PC-3 (cell line): ENCODE measurements around the gene DMD. TPM values are rescaled to one million over a fixed set of nuclear protein-coding genes. Genes with fewer than 3 reads are reported as not detected.

ENCODE experiments used
- ATAC-seq: fragments of 200-7000 bp; cut with Tn5 transposase; 2 replicates; pipeline ENCODE4 v1.9.1; 2020; ENCODE audit warnings: mild to moderate bottlenecking, moderate library complexity
- BruUV-seq: library from RNA; stranded (reverse); fragments of 400-500 nt; replicated peaks from 2 replicates; lab custom pipeline; 2021; lab: Mats Ljungman, UMichigan
- CTCF ChIA-PET: fragments of 300-600 bp; sonication (Branson Sonifier 250); formaldehyde crosslinking; loops from one replicate; lab custom pipeline; 2022; ENCODE audit warnings: antibody characterized with exemption; lab: Charles Lee
- POLR2A ChIA-PET: fragments of 300-600 bp; sonication (Branson Sonifier 250); formaldehyde crosslinking; loops from one replicate; lab custom pipeline; 2022; ENCODE audit warnings: antibody characterized with exemption; ENCODE audit not compliant: unreplicated experiment; lab: Charles Lee
- DNase-seq: peaks from one replicate; pipeline ENCODE4 v3.0.0-alpha.2; 2015
- H2AFZ ChIP-seq: fragments of 300-600 bp; sonication (generic); 2 replicates; pipeline ENCODE4 v1.6.0; 2016; ENCODE audit warnings: antibody characterized with exemption, low read length
- H3F3A ChIP-seq: fragments of 300-600 bp; sonication (generic); one replicate; pipeline ENCODE4 v1.6.0; 2017; ENCODE audit warnings: antibody characterized with exemption, low read length, control low read depth, mild to moderate bottlenecking; ENCODE audit not compliant: unreplicated experiment
- H3K27ac ChIP-seq: fragments of 300-600 bp; sonication (generic); 2 replicates; pipeline ENCODE4 v1.5.1; 2016; ENCODE audit warnings: mild to moderate bottlenecking, low read length
- H3K27me3 ChIP-seq: fragments of 300-600 bp; sonication (generic); 2 replicates; pipeline ENCODE4 v1.6.1; 2016; ENCODE audit warnings: low read length, mixed read lengths
- H3K36me3 ChIP-seq: fragments of 300-600 bp; sonication (generic); 2 replicates; pipeline ENCODE4 v1.6.1; 2016; ENCODE audit warnings: low read depth, mixed run types, low read length, mixed read lengths
- H3K4me1 ChIP-seq: fragments of 300-600 bp; sonication (generic); 2 replicates; pipeline ENCODE4 v1.5.1; 2016; ENCODE audit warnings: low read length; ENCODE audit not compliant: insufficient read depth
- H3K4me2 ChIP-seq: fragments of 300-600 bp; sonication (generic); 2 replicates; pipeline ENCODE4 v1.6.0; 2016; ENCODE audit warnings: low read length
- H3K4me3 ChIP-seq: fragments of 300-600 bp; sonication (generic); 2 replicates; pipeline ENCODE4 v1.5.1; 2016; ENCODE audit warnings: mild to moderate bottlenecking, low read length, mixed read lengths
- H3K79me2 ChIP-seq: fragments of 300-600 bp; sonication (generic); 2 replicates; pipeline ENCODE4 v1.6.1; 2017; ENCODE audit warnings: low read length, mixed read lengths
- H3K9ac ChIP-seq: fragments of 300-600 bp; sonication (generic); 2 replicates; pipeline ENCODE4 v1.6.0; 2016; ENCODE audit warnings: mild to moderate bottlenecking, low read length
- H3K9me2 ChIP-seq: fragments of 300-600 bp; sonication (generic); replicated peaks from 2 replicates; pipeline ENCODE4 v1.6.1; 2016; ENCODE audit warnings: mixed run types, low read length, mixed read lengths
- H3K9me3 ChIP-seq: fragments of 300-600 bp; sonication (generic); 2 replicates; pipeline ENCODE4 v1.6.1; 2016; ENCODE audit warnings: low read length, mixed read lengths
- H4K20me1 ChIP-seq: fragments of 300-600 bp; sonication (generic); 2 replicates; pipeline ENCODE4 v1.6.1; 2016; ENCODE audit warnings: low read length, mixed read lengths
- EZH2 ChIP-seq: fragments of 300-600 bp; sonication (generic); IDR thresholded peaks from one replicate; pipeline ENCODE4 v1.6.1; 2017; ENCODE audit warnings: antibody characterized with exemption, mild to moderate bottlenecking, low read length; ENCODE audit not compliant: unreplicated experiment
- EZH2phosphoT487 ChIP-seq: fragments of 300-600 bp; sonication (generic); IDR thresholded peaks from 2 replicates; pipeline ENCODE4 v1.6.1; 2018; ENCODE audit warnings: mild to moderate bottlenecking, antibody characterized with exemption, low read length, borderline replicate concordance
- intact Hi-C: fragments of 100-400 bp; cut with micrococcal nuclease; formaldehyde crosslinking; loops from 2 replicates; pipeline ENCODE4 v1.9.0; 2023
- total RNA-seq: library from RNA; depleted of rRNA; stranded (reverse); fragments of >200 nt; gene quantifications from 2 replicates; pipeline ENCODE4 v1.2.3, GENCODE V29; 2014
- TF ChIP-seq, protein P1 (sequence below): fragments of 300-600 bp; sonication (generic); conservative IDR thresholded peaks from 2 replicates; pipeline ENCODE4 v1.5.1; 2017; ENCODE audit warnings: antibody characterized with exemption, low read depth, mild to moderate bottlenecking, low read length

DMD gene
- total RNA-seq, 1 experiment from 2014 or later = not detected

DNA sequence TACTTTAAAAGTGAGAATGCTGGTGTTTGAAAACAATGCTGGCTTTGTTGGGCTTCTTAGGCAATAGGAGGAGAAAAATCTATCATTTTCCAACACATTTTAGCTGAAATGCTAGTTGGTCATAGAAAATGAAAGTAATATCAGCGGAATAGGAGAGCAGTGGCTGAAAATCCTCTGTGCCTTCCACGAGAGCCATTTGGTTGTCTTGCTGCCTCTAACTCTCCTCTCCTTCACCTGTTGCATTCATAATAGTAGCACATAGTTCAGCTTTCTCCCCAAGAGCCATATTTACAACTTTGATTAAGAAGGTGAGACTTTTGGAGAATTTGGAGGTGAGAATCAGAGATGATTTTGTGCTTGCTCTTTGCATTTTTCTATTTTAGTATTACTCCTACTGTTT is 1290.1 kb downstream of the DMD start:
- Histone ChIP-seq H3K4me2 (no peak overlapping the region), H3K36me3 (no peaks in the 10 kb centered on the region), H3K9ac (no peak overlapping the region), H3K9me2 (no peaks in the 10 kb centered on the region), H2AFZ (no peak overlapping the region), H3K27me3 (no peaks in the 10 kb centered on the region), H3K4me1 (no peaks in the 10 kb centered on the region), H3K9me3 (no peaks in the 10 kb centered on the region), H3K4me3 (no peak overlapping the region), H3F3A (no peaks in the 10 kb centered on the region), H4K20me1 (no peaks in the 10 kb centered on the region), H3K79me2 (no peaks in the 10 kb centered on the region), H3K27ac (no peak overlapping the region)
- DNase-seq (no peak), ATAC-seq (no peak)
- TF ChIP-seq EZH2 = no peak
- TF ChIP-seq EZH2phosphoT487 = no peak
- TF ChIP-seq, protein P1, sequence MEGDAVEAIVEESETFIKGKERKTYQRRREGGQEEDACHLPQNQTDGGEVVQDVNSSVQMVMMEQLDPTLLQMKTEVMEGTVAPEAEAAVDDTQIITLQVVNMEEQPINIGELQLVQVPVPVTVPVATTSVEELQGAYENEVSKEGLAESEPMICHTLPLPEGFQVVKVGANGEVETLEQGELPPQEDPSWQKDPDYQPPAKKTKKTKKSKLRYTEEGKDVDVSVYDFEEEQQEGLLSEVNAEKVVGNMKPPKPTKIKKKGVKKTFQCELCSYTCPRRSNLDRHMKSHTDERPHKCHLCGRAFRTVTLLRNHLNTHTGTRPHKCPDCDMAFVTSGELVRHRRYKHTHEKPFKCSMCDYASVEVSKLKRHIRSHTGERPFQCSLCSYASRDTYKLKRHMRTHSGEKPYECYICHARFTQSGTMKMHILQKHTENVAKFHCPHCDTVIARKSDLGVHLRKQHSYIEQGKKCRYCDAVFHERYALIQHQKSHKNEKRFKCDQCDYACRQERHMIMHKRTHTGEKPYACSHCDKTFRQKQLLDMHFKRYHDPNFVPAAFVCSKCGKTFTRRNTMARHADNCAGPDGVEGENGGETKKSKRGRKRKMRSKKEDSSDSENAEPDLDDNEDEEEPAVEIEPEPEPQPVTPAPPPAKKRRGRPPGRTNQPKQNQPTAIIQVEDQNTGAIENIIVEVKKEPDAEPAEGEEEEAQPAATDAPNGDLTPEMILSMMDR = no peak
- intact Hi-C loops = no loop called here
- CTCF ChIA-PET = no interaction called here
- POLR2A ChIA-PET = no interaction called here
- no TSS peak for BruUV-seq

DNA sequence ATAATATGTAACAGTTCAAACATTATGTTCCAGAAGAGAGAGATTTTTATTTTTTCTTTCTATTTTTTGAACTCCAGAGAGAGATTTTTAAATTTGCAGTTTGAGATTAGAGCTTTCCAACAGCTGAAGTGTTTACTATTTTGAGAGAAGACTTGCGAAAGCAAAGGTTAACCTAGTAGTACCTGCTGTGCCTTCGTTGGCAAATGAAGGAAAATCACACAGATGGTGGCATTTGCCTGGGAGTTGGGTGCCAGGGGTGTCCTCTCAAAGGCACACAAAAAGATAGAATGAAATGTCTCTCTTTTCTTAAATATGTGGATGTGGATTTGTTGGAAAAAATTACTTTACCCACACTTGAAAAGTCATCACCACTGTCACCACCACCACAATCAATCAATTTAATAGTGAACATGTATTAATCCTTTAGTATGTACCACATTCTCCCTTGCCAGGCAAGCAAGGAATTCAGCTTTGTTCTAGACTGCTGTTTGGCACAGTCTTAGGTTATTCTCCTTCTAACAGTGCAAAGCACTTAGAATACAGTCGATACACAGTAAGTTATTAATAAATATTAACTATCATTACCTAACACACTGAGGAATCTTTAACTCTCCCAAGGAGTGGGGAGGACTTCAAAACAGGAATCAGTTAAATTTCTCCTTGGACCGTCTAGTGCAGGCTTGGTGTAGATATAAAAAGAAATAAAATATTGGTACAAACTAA is 1301.3 kb downstream of the DMD start:
- DNase-seq (no peak), ATAC-seq (no peak)
- Histone ChIP-seq H3F3A (no peaks in the 10 kb centered on the region), H3K9me3 (no peaks in the 10 kb centered on the region), H4K20me1 (no peaks in the 10 kb centered on the region), H3K9me2 (no peaks in the 10 kb centered on the region), H3K36me3 (no peaks in the 10 kb centered on the region), H3K4me3 (no peak overlapping the region), H3K27me3 (no peaks in the 10 kb centered on the region), H3K4me2 (no peak overlapping the region), H2AFZ (no peak overlapping the region), H3K9ac (no peak overlapping the region), H3K79me2 (no peaks in the 10 kb centered on the region), H3K4me1 (no peaks in the 10 kb centered on the region), H3K27ac (no peak overlapping the region)
- POLR2A ChIA-PET = no interaction called here
- TF ChIP-seq EZH2phosphoT487 (no peak), EZH2 (no peak)
- TF ChIP-seq, protein P1 = no peak
- intact Hi-C loops = no loop called here
- CTCF ChIA-PET = no interaction called here
- no TSS peak for BruUV-seq

DNA sequence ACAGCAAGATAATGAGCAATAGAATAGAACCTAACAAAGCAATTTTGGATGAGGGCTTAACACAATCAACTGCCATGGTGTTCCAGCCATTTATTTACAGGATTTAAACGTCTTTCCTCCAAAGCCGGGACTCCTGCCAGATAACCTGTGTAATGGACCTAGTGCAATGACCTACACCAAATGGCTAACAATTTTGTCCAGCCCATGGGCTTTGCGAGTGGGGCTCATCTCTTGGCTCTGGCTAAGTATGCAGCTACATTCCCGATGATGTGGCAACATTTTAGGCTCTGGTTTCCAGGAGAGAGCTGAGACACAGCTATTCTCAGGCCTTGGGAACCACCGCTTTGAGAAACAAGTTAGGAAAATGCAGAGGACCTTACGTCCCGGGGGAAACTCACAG is 1317.2 kb downstream of the DMD start:
- Histone ChIP-seq H3F3A (no peaks in the 10 kb centered on the region), H3K9me3 (no peaks in the 10 kb centered on the region), H3K36me3 (no peaks in the 10 kb centered on the region), H3K4me1 (no peaks in the 10 kb centered on the region), H2AFZ (no peak overlapping the region), H3K4me3 (no peak overlapping the region), H3K9ac (no peak overlapping the region), H3K27ac (no peak overlapping the region), H3K4me2 (no peak overlapping the region), H3K27me3 (no peaks in the 10 kb centered on the region), H3K79me2 (no peaks in the 10 kb centered on the region), H4K20me1 (no peaks in the 10 kb centered on the region), H3K9me2 (no peaks in the 10 kb centered on the region)
- ChIA-PET POLR2A (no interaction called here), CTCF (no interaction called here)
- TF ChIP-seq EZH2 (no peak), EZH2phosphoT487 (no peak)
- TF ChIP-seq, protein P1 = no peak
- BruUV-seq = no TSS peak
- no peak for DNase-seq
- no peak for ATAC-seq
- intact Hi-C loops = no loop called here
